IPS DF 4.7 (cell line): ENCODE results near the gene ADAM33.

Experiments
- DNase-seq: peaks from one replicate; pipeline ENCODE4 v3.0.0-alpha.2; 2013; ENCODE audit warnings: low spot score; ENCODE audit errors: extremely low read depth

Gene ADAM33

DNA sequence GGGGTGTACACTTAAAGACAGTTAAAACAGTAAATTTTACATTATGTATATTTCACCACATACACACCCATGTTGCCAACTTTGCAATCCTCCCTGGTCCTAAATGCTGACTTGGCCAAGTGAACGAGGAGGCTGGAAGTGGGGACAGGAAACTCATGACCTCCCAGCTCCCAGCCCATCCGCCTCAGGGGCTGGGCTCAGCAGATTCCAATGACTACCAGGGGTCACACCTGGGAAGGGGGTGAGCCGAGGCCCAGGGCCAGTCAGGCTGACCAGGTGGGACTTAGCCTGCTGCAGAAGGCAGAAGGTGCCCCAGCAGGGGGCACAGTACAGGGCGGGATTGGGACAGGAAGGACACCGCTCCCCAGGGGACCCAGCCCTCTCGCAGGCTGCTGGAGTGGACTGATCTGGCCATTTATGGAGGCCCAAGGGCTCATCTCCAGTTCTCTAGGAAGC, 28.2 kb upstream of the ADAM33 start:
- DNase-seq = no peak

- no peak for DNase-seq
Measured at GRCh38 chr20:3707508-3707899, 25.7 kb upstream of the ADAM33 start.

DNA sequence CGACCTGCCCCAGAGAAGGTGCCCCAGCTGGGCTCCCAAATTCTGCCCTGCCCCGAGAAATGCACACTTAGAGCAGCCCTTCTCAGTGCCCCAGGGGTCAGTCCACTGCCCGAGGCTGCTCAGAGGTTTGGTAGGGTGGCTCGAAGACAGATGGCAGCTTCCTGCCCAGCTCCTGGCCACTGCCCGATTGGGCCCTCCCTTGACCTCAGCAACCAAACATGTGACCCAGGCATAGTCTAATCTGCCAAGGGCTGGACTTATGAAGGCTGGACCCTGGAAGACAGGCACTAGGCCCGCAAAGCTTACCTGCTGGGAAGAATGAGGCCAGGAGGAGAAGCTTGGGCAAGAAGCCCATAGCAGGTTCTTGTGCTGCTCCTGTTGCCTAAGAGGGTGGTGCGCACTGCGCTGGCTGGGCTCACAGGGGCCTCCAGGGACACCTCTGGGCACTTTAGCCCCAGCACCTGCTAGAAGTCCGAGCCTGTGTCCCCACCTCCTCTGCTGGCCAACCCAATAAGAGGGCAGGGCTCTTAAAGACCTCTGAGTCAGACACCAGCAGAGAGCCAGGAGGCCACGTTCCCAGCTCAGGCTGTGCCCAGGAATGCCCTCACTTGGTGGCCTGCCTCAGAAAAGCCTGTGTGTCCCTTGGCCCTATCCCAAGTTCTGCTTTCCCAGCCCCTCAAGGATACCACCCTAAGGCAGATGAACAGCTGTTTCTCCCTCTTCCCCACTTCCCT, 25.1 kb upstream of the ADAM33 start:
- DNase-seq = no peak

- no peak for DNase-seq
Measured at GRCh38 chr20:3705970-3706739, 24.3 kb upstream of the ADAM33 start.

DNA sequence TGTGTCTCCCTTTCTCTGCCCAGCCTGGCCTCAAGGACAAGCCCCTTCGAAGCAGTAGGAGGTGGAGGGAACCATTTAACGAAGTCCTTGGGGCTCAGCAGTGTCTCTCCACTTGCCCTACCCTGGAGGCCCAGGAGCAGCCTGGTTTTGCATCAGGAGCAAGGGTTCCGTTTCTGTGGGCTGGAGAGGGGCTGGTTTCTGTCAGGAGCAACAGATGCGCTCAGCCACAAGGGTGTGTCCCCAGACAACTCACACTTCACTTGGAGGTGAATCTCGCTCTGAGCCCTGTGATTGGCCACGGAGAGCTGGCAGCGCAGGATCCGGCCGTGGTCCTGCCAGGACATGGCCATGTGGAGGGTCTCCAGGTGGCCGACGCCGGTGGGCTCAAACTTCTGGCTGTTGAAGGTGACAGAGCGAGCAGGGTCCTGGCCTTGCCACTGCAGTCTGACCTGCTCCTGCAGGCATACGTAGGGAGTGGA, 23.7 kb upstream of the ADAM33 start:
- no peak for DNase-seq

DNA sequence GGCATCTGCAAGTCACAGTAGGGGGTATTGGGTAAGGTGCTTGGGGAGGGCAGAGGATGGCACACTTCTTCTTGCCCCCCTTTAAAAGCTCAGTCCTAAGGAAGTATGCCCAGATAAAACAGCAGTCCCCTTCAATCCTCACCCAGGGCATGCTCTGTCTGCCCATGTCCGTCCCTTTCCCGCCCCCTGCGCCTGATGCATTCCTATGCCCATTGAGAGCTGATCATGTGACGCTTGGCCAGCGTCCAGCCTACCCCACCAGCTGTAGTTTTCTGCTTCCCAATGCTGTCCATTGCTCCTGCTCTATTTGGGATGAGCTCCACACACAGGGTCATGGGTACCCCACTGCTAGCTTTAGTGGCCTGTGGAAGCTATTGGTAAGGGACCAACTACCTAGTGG, 22.3 kb upstream of the ADAM33 start:
- no peak for DNase-seq

DNA sequence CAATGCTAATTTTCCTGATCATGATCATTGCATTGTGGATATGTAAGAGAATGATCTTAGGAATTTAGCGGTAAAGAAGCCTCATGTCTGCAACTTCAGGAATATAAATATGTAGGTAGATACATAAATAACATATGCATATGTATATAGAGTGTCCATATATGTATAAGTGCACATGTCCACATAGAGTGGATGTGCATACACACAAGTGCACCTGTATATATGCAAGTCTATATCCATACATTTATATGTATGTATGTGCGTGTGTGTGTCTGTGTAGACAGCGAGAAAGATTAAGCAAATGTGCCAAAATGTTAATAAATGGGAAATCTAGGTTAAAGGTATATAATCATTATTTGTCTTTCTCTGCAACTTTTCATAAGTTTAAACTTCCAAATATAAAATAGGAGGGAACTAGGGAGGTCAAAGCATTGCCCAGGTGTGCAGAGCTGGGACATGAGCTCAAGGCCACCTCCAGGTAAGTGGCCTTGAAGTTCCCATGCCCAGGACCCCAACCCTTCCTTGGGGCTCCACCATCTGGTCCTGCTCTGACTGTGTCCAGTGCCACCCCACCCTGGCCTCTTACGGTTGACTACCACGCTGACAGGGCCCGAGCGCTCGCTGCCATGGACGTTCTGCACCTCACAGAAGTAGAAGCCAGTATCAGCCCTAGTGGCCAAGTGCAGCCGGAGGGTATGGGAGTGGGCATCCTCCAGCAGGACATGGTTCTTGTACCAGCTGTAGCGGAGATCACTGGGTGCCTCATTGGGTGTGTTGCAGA, 21.0 kb upstream of the ADAM33 start:
- DNase-seq = no peak

DNA sequence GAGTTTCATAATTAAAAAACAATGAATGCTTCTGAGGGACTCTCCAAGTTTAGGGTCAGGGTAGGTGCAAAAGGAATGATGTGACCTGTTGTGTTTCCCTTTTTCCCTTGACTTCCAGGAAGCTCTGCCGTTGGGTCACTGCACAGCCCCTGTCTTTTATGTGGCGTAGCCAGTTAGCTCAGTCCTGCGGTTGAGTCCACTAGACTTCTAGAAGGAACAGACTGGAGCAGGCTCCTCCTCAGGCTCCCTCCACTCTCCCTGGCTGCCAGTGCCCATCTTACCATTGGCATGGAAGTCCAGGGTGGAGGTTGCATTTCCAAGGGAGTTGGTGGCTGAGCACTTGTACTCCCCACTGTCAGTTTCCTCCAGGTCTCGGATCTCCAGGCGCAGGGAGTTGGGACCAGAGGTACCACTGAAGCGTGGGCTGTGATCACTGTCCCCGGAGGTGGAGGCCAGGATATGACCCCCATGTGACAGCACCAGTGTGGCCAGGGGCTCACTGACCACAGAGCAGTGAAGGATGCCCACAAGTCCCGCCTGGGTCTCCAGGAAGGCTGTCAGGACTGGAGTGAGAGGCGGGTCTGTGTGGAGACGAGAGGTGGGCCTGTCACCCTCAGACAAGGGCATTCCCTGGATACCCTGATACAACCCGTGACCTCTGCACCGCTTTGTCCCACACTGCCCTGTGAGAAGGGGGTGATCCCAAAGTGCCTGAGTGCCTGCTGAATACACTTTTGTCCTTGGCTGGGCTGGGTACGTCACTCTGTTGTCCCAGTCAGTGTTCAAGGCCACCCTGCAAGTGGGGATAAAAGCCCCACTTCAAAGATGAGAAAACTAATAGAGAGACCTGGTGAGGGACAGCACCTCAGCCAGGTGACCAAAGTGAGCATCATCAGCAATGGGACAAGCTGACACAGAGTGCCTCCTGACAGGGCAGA, 19.5 kb upstream of the ADAM33 start:
- no peak for DNase-seq

DNA sequence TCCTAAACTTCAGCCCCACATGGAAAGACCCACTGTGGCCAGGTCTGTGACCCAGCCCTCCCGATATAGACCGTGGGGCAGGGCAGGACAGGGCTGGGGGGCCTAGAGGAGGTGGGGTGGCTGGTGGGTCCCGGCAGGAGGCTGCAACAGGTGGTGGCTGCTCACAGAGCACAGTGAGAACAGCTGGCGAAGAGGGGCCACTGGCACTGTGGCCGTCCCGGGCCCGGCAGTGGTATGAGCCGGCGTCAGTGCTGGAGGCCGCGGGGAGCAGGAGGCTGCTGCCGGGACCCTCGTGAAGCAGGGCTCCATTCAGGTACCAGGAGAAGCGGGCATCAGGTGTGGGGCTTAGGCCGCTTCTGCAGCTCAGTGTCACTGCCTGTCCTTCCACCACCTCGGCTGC, 17.2 kb upstream of the ADAM33 start:
- DNase-seq = no peak

- no peak for DNase-seq
Measured at GRCh38 chr20:3698591-3699001, 16.8 kb upstream of the ADAM33 start.

DNA sequence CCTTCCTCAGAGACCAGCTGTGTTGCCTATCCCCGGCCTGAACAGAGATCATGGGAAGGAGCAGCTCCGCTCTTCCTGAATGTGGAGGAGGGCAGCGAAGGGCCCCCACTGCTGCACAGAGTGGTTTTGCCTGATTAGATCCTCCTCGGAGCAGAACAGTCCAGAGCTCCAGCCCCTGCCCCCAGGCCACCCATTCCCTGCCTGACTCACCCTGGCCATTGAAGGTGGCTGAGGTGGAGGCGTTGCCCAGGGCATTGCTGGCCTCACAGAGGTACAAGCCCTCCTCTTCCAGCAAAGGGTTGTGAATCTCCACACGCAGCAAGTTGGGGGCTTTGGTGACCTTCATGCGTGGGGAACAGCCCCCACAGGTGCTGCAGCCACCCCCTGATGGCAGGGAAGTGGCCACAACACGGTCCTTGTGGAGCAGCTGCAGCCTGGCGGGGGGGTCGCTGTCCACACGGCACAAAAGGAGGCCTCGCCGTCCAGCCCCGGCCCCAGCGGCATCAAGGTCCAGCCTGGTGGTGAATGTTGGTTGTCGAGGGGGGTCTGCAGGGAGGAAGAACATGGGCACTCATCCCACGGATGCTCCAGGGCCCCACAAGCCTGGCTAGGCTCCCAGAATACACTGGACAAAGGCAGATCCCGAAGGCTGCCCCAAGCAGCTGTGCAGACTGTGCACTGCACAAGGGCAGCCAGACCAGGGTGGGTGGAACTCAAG, 15.9 kb upstream of the ADAM33 start:
- no peak for DNase-seq

DNA sequence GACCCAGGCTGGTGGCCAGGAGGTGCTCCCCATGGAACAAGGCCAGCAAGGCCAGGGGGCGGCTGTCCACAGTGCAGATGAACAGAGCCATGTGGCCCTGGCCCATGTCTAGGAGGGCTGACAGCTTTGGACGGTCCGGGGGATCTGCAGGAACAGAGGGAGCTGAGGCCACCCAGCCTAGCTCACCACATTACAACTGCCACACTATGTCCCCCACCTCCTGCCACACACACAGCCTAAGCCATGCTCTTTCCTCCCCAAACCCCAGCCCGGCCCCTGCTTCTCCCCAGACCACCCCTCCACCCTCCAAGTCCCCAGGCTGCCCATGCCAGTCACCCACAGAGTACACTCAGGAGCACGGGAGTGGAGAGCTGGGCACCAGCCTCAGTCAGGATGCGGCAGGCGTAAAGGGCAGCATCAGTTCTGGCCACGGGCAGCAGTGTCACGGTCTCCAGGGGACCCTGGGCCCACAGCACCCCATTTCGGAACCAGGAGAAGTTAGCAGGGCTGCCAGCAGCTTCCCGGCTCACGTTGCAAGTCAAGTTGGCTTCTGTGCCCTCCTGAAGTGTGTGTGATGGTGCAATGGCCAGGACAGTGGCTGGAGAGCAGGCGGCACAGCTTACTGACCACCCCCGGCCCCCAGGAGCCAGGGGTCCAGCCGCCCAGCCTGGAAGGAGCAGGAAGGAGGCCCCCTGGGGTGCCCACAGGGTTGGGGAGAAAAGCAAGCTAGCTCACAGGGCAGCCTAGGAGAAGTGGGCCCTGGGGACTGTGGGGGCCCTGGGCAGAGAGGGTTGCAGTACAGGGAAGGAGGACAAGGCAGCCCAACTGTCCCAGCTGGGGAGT, 15.2 kb upstream of the ADAM33 start:
- no peak for DNase-seq

GRCh38 chr20:3696200-3696599, 14.4 kb upstream of the ADAM33 start:
- no peak for DNase-seq

- no peak for DNase-seq
Measured at GRCh38 chr20:3694864-3695263, 13.1 kb upstream of the ADAM33 start.

GRCh38 chr20:3693376-3693775, 11.6 kb upstream of the ADAM33 start:
- DNase-seq = no peak

- no peak for DNase-seq
Measured at GRCh38 chr20:3692706-3693294, 11.0 kb upstream of the ADAM33 start.

- DNase-seq = no peak
Measured at GRCh38 chr20:3691897-3692296, 10.1 kb upstream of the ADAM33 start.

GRCh38 chr20:3691306-3691705, 9.5 kb upstream of the ADAM33 start:
- DNase-seq = no peak

- DNase-seq = no peak
Measured at GRCh38 chr20:3690413-3690812, 8.6 kb upstream of the ADAM33 start.
